ENCODE results near the gene PDSS2.

DNA sequence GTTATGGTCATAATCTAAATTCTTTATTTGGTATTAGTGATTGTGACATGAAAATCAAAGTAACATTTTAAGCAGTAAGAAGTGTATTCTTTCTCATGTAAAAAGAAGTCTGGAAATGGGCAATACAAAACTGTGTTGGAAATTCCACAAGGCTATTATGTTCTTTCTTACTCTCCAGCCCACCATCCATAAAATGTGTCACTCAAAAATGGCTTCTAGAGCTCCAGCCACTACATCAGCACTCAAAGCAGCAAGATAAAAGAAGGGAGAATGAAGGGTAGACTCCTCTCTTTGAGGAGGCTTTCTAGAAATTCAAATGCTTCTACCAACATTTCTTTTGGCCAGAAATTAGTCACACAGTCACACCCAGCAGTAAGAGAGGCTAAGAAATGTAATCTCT is 18.4 kb downstream of the PDSS2 start:
- no peak for TF ChIP-seq POLR2A (IDR thresholded peaks at IDR 0.05)
- TF ChIP-seq, protein P1, sequence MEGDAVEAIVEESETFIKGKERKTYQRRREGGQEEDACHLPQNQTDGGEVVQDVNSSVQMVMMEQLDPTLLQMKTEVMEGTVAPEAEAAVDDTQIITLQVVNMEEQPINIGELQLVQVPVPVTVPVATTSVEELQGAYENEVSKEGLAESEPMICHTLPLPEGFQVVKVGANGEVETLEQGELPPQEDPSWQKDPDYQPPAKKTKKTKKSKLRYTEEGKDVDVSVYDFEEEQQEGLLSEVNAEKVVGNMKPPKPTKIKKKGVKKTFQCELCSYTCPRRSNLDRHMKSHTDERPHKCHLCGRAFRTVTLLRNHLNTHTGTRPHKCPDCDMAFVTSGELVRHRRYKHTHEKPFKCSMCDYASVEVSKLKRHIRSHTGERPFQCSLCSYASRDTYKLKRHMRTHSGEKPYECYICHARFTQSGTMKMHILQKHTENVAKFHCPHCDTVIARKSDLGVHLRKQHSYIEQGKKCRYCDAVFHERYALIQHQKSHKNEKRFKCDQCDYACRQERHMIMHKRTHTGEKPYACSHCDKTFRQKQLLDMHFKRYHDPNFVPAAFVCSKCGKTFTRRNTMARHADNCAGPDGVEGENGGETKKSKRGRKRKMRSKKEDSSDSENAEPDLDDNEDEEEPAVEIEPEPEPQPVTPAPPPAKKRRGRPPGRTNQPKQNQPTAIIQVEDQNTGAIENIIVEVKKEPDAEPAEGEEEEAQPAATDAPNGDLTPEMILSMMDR (IDR thresholded peaks at IDR 0.05) = no peak
